ENCODE results near the gene PDE11A.
"Not testable (repeated sequence)": the region's sequence is repeated elsewhere in the genome, so short reads cannot be mapped to it uniquely, and the experiment has no call there.

Gene PDE11A

GRCh38 chr2:177785143-177785542 is 287.4 kb downstream of the PDE11A start:
- not testable (repeated sequence) for H3K27ac ChIP-seq (ENCODE audit: low read depth, low read length, severe bottlenecking); H3K4me3 ChIP-seq (ENCODE audit: extremely low read depth, insufficient read depth, low read length, poor library complexity, severe bottlenecking); H3K9me3 ChIP-seq (ENCODE audit: control insufficient read depth, low read length); H3K4me1 ChIP-seq (ENCODE audit: control insufficient read depth, insufficient read depth, low read length, poor library complexity, severe bottlenecking); H3K36me3 ChIP-seq (ENCODE audit: control insufficient read depth, insufficient read depth, low read length)
- 43 to 75% methylated on average over 1 to 4 of the region's 6 CpGs for WGBS, 2 experiments (ENCODE audit: insufficient coverage in 2 of 2)

DNA sequence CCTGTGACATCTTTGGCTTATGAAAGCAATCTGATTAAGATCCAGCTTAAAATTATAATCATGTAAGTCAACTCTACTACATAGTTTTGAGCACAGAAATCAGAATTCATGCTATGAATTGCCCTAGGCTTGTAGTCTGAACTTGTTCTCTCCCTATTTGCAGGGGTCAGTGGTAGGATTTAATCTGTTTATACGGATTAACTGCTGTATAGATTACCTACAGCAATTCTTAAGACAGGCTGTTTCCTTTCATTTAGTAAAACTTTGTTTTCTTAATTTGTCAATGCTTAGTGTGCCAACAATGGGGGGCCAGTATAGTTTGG is 287.9 kb downstream of the PDE11A start:
- Histone ChIP-seq H3K9me3 (ENCODE audit: control insufficient read depth, low read length) (no peaks in the 10 kb centered on the region), H3K4me1 (ENCODE audit: control insufficient read depth, insufficient read depth, low read length, poor library complexity, severe bottlenecking) (no peaks in the 10 kb centered on the region), H3K36me3 (ENCODE audit: control insufficient read depth, insufficient read depth, low read length) (no peaks in the 10 kb centered on the region), H3K4me3 (ENCODE audit: extremely low read depth, insufficient read depth, low read length, poor library complexity, severe bottlenecking) (no peak overlapping the region), H3K27ac (ENCODE audit: low read depth, low read length, severe bottlenecking) (no peak overlapping the region)
- no CpG with 5 or more reads among the region's 1 CpG for WGBS, 2 experiments (ENCODE audit: insufficient coverage in 2 of 2)

- H3K27ac ChIP-seq (ENCODE audit: low read depth, low read length, severe bottlenecking): no peak overlapping the region
- no peaks in the 10 kb centered on the region for H3K36me3 ChIP-seq (ENCODE audit: control insufficient read depth, insufficient read depth, low read length)
- WGBS, 2 experiments (ENCODE audit: insufficient coverage in 2 of 2): 75 to 77% methylated on average over 2 of the region's 2 CpGs
- no peaks in the 10 kb centered on the region for H3K9me3 ChIP-seq (ENCODE audit: control insufficient read depth, low read length)
- H3K4me1 ChIP-seq (ENCODE audit: control insufficient read depth, insufficient read depth, low read length, poor library complexity, severe bottlenecking): no peaks in the 10 kb centered on the region
- no peak overlapping the region for H3K4me3 ChIP-seq (ENCODE audit: extremely low read depth, insufficient read depth, low read length, poor library complexity, severe bottlenecking)
Observed at GRCh38 chr2:177783835-177784744, 288.5 kb downstream of the PDE11A start.

DNA sequence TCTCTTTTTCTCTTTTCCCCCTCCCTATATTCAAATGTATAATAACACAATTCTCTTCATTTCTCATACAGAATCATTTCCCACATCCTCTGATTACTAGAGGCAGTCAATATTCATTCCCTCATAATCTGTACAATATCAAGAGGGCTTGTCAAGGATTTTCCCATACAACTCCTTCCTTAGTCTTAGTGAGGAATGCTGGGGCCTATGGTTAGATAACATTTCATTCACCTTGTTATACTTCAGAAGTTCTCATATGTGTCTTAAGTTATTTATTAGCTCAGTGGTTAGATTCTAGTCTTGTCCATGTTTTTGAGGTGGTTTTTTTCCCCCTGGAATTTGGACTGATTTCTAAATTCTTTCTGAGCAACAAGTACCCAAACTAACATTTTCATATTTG is 289.5 kb downstream of the PDE11A start:
- Histone ChIP-seq H3K27ac (ENCODE audit: low read depth, low read length, severe bottlenecking) (no peak overlapping the region), H3K9me3 (ENCODE audit: control insufficient read depth, low read length) (no peaks in the 10 kb centered on the region), H3K4me3 (ENCODE audit: extremely low read depth, insufficient read depth, low read length, poor library complexity, severe bottlenecking) (no peak overlapping the region), H3K36me3 (ENCODE audit: control insufficient read depth, insufficient read depth, low read length) (no peaks in the 10 kb centered on the region), H3K4me1 (ENCODE audit: control insufficient read depth, insufficient read depth, low read length, poor library complexity, severe bottlenecking) (no peaks in the 10 kb centered on the region)

DNA sequence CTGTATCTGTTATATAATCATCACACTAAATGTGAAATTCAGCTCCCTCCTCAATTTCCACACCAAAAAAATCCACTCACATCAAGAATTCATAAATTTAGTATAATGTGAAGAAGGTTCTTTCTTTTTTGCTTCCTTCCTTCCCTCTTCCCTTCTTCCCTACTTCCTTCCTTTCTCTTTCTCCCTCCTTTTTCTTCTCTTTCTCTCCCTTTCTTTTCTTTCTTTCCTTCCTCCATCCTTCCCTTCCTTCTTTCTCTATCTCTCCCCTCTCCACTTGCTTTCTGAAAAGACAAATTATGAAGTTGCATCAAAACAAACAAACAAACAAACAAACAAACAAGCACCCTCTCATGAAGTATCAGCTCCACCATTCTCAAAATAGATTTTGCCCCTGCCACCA is 290.0 kb downstream of the PDE11A start:
- Histone ChIP-seq H3K4me3 (ENCODE audit: extremely low read depth, insufficient read depth, low read length, poor library complexity, severe bottlenecking) (no peak overlapping the region), H3K9me3 (ENCODE audit: control insufficient read depth, low read length) (no peaks in the 10 kb centered on the region), H3K27ac (ENCODE audit: low read depth, low read length, severe bottlenecking) (no peak overlapping the region), H3K36me3 (ENCODE audit: control insufficient read depth, insufficient read depth, low read length) (no peaks in the 10 kb centered on the region), H3K4me1 (ENCODE audit: control insufficient read depth, insufficient read depth, low read length, poor library complexity, severe bottlenecking) (no peaks in the 10 kb centered on the region)

GRCh38 chr2:177778472-177778871 is 294.1 kb downstream of the PDE11A start:
- WGBS, 2 experiments (ENCODE audit: insufficient coverage in 2 of 2): 83 to 89% methylated on average over 1 to 3 of the region's 5 CpGs
- no peak overlapping the region for H3K4me3 ChIP-seq (ENCODE audit: extremely low read depth, insufficient read depth, low read length, poor library complexity, severe bottlenecking)
- H3K4me1 ChIP-seq (ENCODE audit: control insufficient read depth, insufficient read depth, low read length, poor library complexity, severe bottlenecking): no peaks in the 10 kb centered on the region
- H3K9me3 ChIP-seq (ENCODE audit: control insufficient read depth, low read length): no peaks in the 10 kb centered on the region
- H3K36me3 ChIP-seq (ENCODE audit: control insufficient read depth, insufficient read depth, low read length): no peaks in the 10 kb centered on the region
- H3K27ac ChIP-seq (ENCODE audit: low read depth, low read length, severe bottlenecking): no peak overlapping the region

GRCh38 chr2:177772529-177772928 is 300.0 kb downstream of the PDE11A start:
- H3K27ac ChIP-seq (ENCODE audit: low read depth, low read length, severe bottlenecking): no peak overlapping the region
- H3K4me3 ChIP-seq (ENCODE audit: extremely low read depth, insufficient read depth, low read length, poor library complexity, severe bottlenecking): no peak overlapping the region
- no peaks in the 10 kb centered on the region for H3K9me3 ChIP-seq (ENCODE audit: control insufficient read depth, low read length)
- no peaks in the 10 kb centered on the region for H3K4me1 ChIP-seq (ENCODE audit: control insufficient read depth, insufficient read depth, low read length, poor library complexity, severe bottlenecking)
- no peaks in the 10 kb centered on the region for H3K36me3 ChIP-seq (ENCODE audit: control insufficient read depth, insufficient read depth, low read length)

- Histone ChIP-seq H3K4me3 (ENCODE audit: extremely low read depth, insufficient read depth, low read length, poor library complexity, severe bottlenecking) (no peak overlapping the region), H3K4me1 (ENCODE audit: control insufficient read depth, insufficient read depth, low read length, poor library complexity, severe bottlenecking) (no peaks in the 10 kb centered on the region), H3K9me3 (ENCODE audit: control insufficient read depth, low read length) (no peaks in the 10 kb centered on the region), H3K27ac (ENCODE audit: low read depth, low read length, severe bottlenecking) (no peak overlapping the region), H3K36me3 (ENCODE audit: control insufficient read depth, insufficient read depth, low read length) (no peaks in the 10 kb centered on the region)
- WGBS, 2 experiments (ENCODE audit: insufficient coverage in 2 of 2): no CpG with 5 or more reads among the region's 3 CpGs
Observed at GRCh38 chr2:177771191-177771590, 301.4 kb downstream of the PDE11A start.

DNA sequence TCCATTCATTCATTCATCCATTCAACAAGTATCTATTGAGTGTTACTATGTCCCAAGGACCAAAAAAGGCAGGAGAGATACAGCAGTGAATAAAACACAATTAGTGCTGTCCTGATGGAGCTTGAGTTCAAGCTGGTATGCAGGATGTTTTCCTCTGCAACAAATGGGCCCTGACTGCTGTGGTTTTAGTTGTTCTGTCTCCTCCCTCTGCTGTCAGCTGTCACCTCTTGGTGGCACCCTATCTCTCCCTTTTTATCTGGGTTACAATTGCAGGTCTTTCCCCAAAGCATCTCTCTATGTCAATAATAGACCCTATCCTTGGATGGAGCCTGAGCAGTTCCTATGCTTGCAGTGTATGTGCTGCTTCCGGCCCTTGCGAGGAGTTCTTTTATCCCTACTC is 304.8 kb downstream of the PDE11A start:
- H3K9me3 ChIP-seq (ENCODE audit: control insufficient read depth, low read length): no peaks in the 10 kb centered on the region
- WGBS, 2 experiments (ENCODE audit: insufficient coverage in 2 of 2): 96 to 100% methylated on average over 2 of the region's 2 CpGs
- H3K27ac ChIP-seq (ENCODE audit: low read depth, low read length, severe bottlenecking): no peak overlapping the region
- no peaks in the 10 kb centered on the region for H3K4me1 ChIP-seq (ENCODE audit: control insufficient read depth, insufficient read depth, low read length, poor library complexity, severe bottlenecking)
- H3K36me3 ChIP-seq (ENCODE audit: control insufficient read depth, insufficient read depth, low read length): no peaks in the 10 kb centered on the region
- no peak overlapping the region for H3K4me3 ChIP-seq (ENCODE audit: extremely low read depth, insufficient read depth, low read length, poor library complexity, severe bottlenecking)

DNA sequence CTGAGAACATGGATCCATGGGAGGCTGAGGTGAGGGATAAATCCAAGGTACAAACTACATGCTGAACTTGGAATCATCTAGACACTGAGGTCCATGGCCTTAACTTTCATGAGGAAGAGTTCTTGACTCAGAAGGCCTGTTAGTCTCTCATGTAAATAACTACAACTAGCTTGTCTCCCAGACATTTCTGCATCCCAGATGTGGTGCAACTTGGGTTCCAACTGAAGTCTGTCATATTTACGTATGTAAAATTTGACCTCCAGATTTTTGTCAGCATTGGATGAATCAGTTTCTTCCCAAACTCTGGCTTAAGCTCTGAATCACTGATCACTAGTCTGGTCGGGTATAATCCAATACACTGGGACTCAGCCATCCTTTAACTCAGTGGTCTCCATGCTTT is 306.9 kb downstream of the PDE11A start:
- no peaks in the 10 kb centered on the region for H3K9me3 ChIP-seq (ENCODE audit: control insufficient read depth, low read length)
- WGBS, 2 experiments (ENCODE audit: insufficient coverage in 2 of 2): 100% methylated on average over 1 of the region's 2 CpGs

GRCh38 chr2:177763531-177764265 is 308.9 kb downstream of the PDE11A start:
- Histone ChIP-seq H3K9me3 (ENCODE audit: control insufficient read depth, low read length) (no peaks in the 10 kb centered on the region), H3K4me3 (ENCODE audit: extremely low read depth, insufficient read depth, low read length, poor library complexity, severe bottlenecking) (no peak overlapping the region), H3K4me1 (ENCODE audit: control insufficient read depth, insufficient read depth, low read length, poor library complexity, severe bottlenecking) (peaks cover 1% of the 10 kb centered on the region), H3K27ac (ENCODE audit: low read depth, low read length, severe bottlenecking) (no peak overlapping the region), H3K36me3 (ENCODE audit: control insufficient read depth, insufficient read depth, low read length) (no peaks in the 10 kb centered on the region)
- WGBS, 2 experiments (ENCODE audit: insufficient coverage in 2 of 2): 29 to 31% methylated on average over 12 to 13 of the region's 14 CpGs

More for the DNA sequence above, 306.9 kb downstream of the PDE11A start:
- no peak overlapping the region for H3K27ac ChIP-seq (ENCODE audit: low read depth, low read length, severe bottlenecking)
- no peak overlapping the region for H3K4me3 ChIP-seq (ENCODE audit: extremely low read depth, insufficient read depth, low read length, poor library complexity, severe bottlenecking)
- H3K4me1 ChIP-seq (ENCODE audit: control insufficient read depth, insufficient read depth, low read length, poor library complexity, severe bottlenecking): no peaks in the 10 kb centered on the region
- no peaks in the 10 kb centered on the region for H3K36me3 ChIP-seq (ENCODE audit: control insufficient read depth, insufficient read depth, low read length)

All from mesodermal cell (in vitro differentiated cells).